Measurements from ENCODE around the gene POU2F3.

- TF ChIP-seq ARID2 (CRISPR knock-in tag; IDR thresholded peaks at IDR 0.05; ENCODE audit: borderline replicate concordance), result no peak
- TF ChIP-seq NFAT5 (CRISPR knock-in tag; IDR thresholded peaks at IDR 0.05), result no peak
- TF ChIP-seq CREB1 (IDR thresholded peaks at IDR 0.05), result no peak
- no peak for TF ChIP-seq CREB1 (CRISPR knock-in tag; IDR thresholded peaks at IDR 0.05)
- TF ChIP-seq EP300 (IDR thresholded peaks at IDR 0.05; ENCODE audit: low read depth in 2 of 2, low read length in 2 of 2), result no peak
- TF ChIP-seq EP300 (CRISPR knock-in tag; IDR thresholded peaks at IDR 0.05; ENCODE audit: borderline replicate concordance), result no peak
- TF ChIP-seq CTCF (CRISPR knock-in tag; IDR thresholded peaks at IDR 0.05), result no peak
- no peak for TF ChIP-seq MAFK (conservative IDR thresholded peaks at IDR 0.05 in 1 of 2, IDR thresholded peaks at IDR 0.05 in 1 of 2; ENCODE audit: low read length in 2 of 2)
- no peak for TF ChIP-seq REST (IDR thresholded peaks at IDR 0.05; ENCODE audit: borderline replicate concordance in 1 of 2, low read depth in 1 of 2, low read length in 2 of 2)
- no peak for TF ChIP-seq ARNTL (CRISPR knock-in tag; IDR thresholded peaks at IDR 0.05)
- TF ChIP-seq GLI4 (CRISPR knock-in tag; IDR thresholded peaks at IDR 0.05; ENCODE audit: borderline replicate concordance), result no peak
- TF ChIP-seq, protein P1, sequence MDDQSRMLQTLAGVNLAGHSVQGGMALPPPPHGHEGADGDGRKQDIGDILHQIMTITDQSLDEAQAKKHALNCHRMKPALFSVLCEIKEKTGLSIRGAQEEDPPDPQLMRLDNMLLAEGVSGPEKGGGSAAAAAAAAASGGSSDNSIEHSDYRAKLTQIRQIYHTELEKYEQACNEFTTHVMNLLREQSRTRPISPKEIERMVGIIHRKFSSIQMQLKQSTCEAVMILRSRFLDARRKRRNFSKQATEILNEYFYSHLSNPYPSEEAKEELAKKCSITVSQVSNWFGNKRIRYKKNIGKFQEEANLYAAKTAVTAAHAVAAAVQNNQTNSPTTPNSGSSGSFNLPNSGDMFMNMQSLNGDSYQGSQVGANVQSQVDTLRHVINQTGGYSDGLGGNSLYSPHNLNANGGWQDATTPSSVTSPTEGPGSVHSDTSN (CRISPR knock-in tag; IDR thresholded peaks at IDR 0.05; ENCODE audit: borderline replicate concordance), result no peak
- no peak for TF ChIP-seq KDM5B (CRISPR knock-in tag; IDR thresholded peaks at IDR 0.05; ENCODE audit: borderline replicate concordance)
- no peak for TF ChIP-seq HOXA9 (CRISPR knock-in tag; IDR thresholded peaks at IDR 0.05; ENCODE audit: borderline replicate concordance)
These were observed 64.6 kb downstream of the POU2F3 start for GRCh38 chr11:120304526-120304925.
